Lower lobe of right lung (tissue), 2 donors: ENCODE measurements around the gene ANO10. TPM values are rescaled to one million over a fixed set of nuclear protein-coding genes. Genes with fewer than 3 reads are reported as not detected.
"Not testable (repeated sequence)": the region's sequence is repeated elsewhere in the genome, so short reads cannot be mapped to it uniquely, and the experiment has no call there.

ENCODE experiments used
- ATAC-seq, 2 donors: fragments of 200-7000 bp; cut with Tn5 transposase; one replicate each; pipeline ENCODE4 v1.9.1; 2020 to 2022; ENCODE audit warnings: mild to moderate bottlenecking in 2 of 2, moderate library complexity in 2 of 2
- DNase-seq: peaks from one replicate; pipeline ENCODE4 v3.0.0-alpha.2; 2020
- H3K27ac ChIP-seq: fragments of 200-600 bp; one replicate; pipeline ENCODE4 v1.8.0; 2022
- H3K27me3 ChIP-seq: fragments of 200-600 bp; one replicate; pipeline ENCODE4 v1.8.0; 2022; ENCODE audit warnings: low read depth
- H3K36me3 ChIP-seq: fragments of 200-600 bp; one replicate; pipeline ENCODE4 v1.8.0; 2022; ENCODE audit warnings: mild to moderate bottlenecking
- H3K4me1 ChIP-seq: fragments of 200-600 bp; one replicate; pipeline ENCODE4 v1.8.0; 2022
- H3K4me3 ChIP-seq: fragments of 200-600 bp; one replicate; pipeline ENCODE4 v1.8.0; 2022; ENCODE audit warnings: mild to moderate bottlenecking
- H3K9me3 ChIP-seq: fragments of 200-600 bp; one replicate; pipeline ENCODE4 v1.8.0; 2022
- intact Hi-C: fragments of 100-400 bp; cut with DNase I; formaldehyde crosslinking; loops from one replicate; pipeline ENCODE4 v1.11.0; 2022
- total RNA-seq: library from RNA; stranded (reverse); fragmentation: NEBNext Ultra II Directional; extraction: Animal tissue kit (Norgen Biotek cat#: 25700); gene quantifications from one replicate; pipeline ENCODE4 v1.2.1, GENCODE V29; 2021
- TF ChIP-seq, protein P1 (sequence below): fragments of 200-600 bp; IDR thresholded peaks from one replicate; pipeline ENCODE4 v1.8.0; 2022; ENCODE audit warnings: antibody characterized with exemption, mild to moderate bottlenecking
- donor health status: DM: no; HTN: yes; CAD: no; lungs with severe emphysema.

Gene ANO10
- total RNA-seq, 1 donor from 2014 or later, result 32.3 TPM

DNA sequence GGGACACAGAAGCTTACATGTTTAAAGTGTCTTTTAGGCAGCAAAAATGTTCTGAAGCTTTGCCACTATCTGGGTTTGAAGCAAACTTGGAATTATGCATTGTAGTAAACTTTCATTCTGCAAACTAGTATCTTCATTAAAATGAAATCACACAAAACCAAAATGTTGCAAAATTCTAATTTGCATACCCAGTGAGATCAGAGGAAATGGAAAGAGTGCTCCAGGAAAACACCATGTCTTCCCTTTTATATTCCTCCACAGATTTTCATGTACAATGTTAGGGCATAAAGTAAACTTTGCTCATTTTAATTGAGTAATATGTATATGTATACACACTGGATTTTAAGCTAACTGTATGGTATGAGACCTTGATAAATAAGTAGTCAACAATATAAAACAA lies 23.9 kb downstream of the ANO10 start:
- Histone ChIP-seq H3K27me3 (no peaks in the 10 kb centered on the region), H3K4me1 (no peaks in the 10 kb centered on the region), H3K27ac (no peak overlapping the region), H3K9me3 (no peaks in the 10 kb centered on the region), H3K36me3 (peaks cover 4% of the 10 kb centered on the region), H3K4me3 (no peak overlapping the region)
- intact Hi-C loops, result no loop called here
- no peak for ATAC-seq
- TF ChIP-seq, protein P1, sequence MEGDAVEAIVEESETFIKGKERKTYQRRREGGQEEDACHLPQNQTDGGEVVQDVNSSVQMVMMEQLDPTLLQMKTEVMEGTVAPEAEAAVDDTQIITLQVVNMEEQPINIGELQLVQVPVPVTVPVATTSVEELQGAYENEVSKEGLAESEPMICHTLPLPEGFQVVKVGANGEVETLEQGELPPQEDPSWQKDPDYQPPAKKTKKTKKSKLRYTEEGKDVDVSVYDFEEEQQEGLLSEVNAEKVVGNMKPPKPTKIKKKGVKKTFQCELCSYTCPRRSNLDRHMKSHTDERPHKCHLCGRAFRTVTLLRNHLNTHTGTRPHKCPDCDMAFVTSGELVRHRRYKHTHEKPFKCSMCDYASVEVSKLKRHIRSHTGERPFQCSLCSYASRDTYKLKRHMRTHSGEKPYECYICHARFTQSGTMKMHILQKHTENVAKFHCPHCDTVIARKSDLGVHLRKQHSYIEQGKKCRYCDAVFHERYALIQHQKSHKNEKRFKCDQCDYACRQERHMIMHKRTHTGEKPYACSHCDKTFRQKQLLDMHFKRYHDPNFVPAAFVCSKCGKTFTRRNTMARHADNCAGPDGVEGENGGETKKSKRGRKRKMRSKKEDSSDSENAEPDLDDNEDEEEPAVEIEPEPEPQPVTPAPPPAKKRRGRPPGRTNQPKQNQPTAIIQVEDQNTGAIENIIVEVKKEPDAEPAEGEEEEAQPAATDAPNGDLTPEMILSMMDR, result no peak
- DNase-seq, result no peak

DNA sequence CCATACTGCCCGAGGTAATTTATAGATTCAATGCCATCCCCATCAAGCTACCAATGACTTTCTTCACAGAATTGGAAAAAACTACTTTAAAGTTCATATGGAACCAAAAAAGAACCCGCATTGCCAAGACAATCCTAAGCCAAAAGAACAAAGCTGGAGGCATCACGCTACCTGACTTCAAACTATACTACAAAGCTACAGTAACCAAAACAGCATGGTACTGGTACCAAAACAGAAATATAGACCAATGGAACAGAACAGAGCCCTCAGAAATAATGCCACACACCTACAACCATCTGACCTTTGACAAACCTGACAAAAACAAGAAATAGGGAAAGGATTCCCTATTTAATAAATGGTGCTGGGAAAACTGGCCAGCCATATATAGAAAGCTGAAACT lies 25.6 kb downstream of the ANO10 start:
- H3K27ac ChIP-seq, H3K9me3 ChIP-seq, DNase-seq, H3K36me3 ChIP-seq, ATAC-seq, H3K4me3 ChIP-seq, H3K4me1 ChIP-seq, intact Hi-C loops, H3K27me3 ChIP-seq: not testable (repeated sequence)

DNA sequence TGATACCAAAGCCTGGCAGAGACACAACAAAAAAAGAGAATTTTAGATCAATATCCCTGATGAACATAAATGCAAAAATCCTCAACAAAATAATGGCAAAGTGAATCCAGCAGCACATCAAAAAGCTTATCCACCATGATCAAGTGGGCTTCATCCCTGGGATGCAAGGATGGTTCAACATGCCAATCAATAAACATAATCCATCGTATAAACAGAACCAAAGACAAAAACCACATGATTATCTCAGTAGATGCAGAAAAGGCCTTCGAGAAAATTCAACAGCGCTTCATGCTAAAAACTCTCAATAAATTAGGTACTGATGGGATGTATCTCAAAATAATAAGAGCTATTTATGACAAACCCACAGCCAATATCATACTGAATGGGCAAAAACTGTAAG lies 26.5 kb downstream of the ANO10 start:
- ATAC-seq, H3K36me3 ChIP-seq, H3K4me1 ChIP-seq, H3K9me3 ChIP-seq, H3K27me3 ChIP-seq, intact Hi-C loops, H3K27ac ChIP-seq, DNase-seq, H3K4me3 ChIP-seq: not testable (repeated sequence)

DNA sequence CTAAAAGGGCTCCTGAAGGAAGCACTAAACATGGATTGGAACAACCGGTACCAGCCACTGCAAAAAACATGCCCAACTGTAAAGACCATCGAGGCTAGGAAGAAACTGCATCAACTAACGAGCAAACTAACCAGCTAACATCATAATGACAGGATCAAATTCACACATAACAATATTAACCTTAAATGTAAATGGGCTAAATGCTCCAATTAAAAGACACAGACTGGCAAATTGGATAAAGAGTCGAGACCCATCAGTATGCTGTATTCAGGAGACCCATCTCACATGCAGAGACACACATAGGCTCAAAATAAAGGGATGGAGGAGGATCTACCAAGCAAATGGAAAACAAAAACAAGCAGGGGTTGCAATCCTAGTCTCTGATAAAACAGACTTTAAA lies 28.2 kb downstream of the ANO10 start:
- H3K4me1 ChIP-seq, intact Hi-C loops, H3K9me3 ChIP-seq, ATAC-seq, H3K27me3 ChIP-seq, H3K4me3 ChIP-seq, H3K27ac ChIP-seq, DNase-seq, H3K36me3 ChIP-seq: not testable (repeated sequence)

DNA sequence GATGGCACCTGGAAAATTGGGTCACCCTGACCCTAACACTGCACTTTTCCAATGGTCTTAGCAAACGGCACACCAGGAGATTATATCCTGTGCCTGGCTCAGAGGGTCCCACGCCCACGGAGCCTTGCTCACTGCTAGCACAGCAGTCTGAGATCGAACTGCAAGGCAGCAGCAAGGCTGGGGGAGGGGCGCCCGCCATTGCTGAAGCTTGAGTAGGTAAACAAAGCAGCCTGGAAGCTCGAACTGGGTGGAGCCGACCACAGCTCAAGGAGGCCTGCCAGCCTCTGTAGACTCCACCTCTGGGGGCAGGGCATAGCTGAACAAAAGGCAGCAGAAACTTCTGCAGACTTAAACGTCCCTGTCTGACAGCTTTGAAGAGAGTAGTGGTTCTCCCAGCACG lies 29.9 kb downstream of the ANO10 start:
- ATAC-seq, H3K4me1 ChIP-seq, intact Hi-C loops, H3K9me3 ChIP-seq, H3K36me3 ChIP-seq, H3K4me3 ChIP-seq, DNase-seq, H3K27me3 ChIP-seq, H3K27ac ChIP-seq: not testable (repeated sequence)

DNA sequence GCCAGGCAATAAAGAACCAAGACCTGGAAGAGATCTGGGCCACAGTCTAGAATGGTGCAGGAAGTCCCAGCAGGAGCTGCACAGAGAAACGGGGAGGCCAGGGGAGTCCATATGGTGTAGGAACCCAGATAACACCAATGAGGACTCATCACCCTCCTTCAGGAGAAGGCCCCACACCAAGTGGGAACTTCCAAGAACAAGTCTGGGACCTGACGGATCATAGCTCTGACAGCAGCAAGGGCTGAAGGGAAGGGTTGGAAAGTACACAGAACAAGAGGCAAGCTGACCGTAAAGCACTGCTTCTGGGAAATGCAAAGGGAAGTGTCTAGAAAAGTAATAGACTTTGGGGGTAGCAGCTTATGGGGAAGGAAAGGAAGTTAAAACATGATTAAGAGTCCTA lies 34.5 kb downstream of the ANO10 start:
- no peaks in the 10 kb centered on the region for H3K9me3 ChIP-seq
- ATAC-seq, result no peak
- intact Hi-C loops, result no loop called here
- TF ChIP-seq, protein P1, result no peak
- H3K27me3 ChIP-seq, result no peaks in the 10 kb centered on the region
- no peak for DNase-seq
- no peaks in the 10 kb centered on the region for H3K4me1 ChIP-seq
- no peak overlapping the region for H3K4me3 ChIP-seq
- H3K36me3 ChIP-seq, result no peaks in the 10 kb centered on the region
- no peak overlapping the region for H3K27ac ChIP-seq

DNA sequence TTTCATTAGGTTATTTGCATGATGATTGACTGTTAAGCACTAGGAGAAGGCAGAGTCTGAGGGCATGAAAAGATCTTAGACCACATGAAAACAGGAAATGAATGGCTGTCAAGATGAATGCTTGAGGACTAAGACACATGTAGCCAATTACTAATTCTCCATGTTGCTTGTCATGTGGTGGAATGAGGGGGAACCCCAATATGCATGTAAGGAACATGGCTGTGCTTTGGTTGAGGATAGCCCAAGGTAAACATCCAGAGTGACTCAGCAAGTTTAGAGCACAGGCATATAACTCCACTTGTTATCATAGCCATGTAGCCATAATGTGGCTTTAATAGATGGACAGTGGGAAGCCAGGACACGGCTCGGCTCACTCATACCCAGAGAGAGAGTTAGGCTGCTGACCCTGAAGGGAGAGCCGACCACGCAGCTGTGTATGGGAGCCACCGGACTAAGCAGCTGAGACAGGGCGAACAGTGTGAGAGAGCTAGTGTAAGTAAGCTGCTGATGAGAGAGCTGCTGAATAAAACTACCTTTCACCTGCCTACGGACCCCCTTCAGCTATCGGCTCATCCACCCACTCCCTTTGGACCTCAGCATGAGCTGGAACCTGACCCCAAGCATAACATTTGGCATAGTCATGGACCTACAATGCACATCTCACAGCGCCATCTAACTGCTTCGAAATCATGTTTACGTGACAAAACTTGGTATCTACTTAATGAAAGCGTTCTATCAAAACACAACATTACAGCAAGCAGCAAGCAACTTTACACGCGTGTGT lies 37.6 kb downstream of the ANO10 start:
- H3K4me1 ChIP-seq, result no peaks in the 10 kb centered on the region
- DNase-seq, result no peak
- H3K9me3 ChIP-seq, result no peaks in the 10 kb centered on the region
- H3K36me3 ChIP-seq, result peaks cover 5% of the 10 kb centered on the region
- intact Hi-C loops, result no loop called here
- TF ChIP-seq, protein P1, result no peak
- H3K27ac ChIP-seq, result no peak overlapping the region
- no peak for ATAC-seq
- H3K27me3 ChIP-seq, result no peaks in the 10 kb centered on the region
- no peak overlapping the region for H3K4me3 ChIP-seq
